ENCODE data around the gene NRGN. TPM values are rescaled to one million over a fixed set of nuclear protein-coding genes. Genes with fewer than 3 reads are reported as not detected.

The NRGN gene
- total RNA-seq: 1.0 and 9.6 TPM in 2 replicates

GRCh38 chr11:124739479-124740276 lies at the start of gene NRGN:
NRGN (plus strand) TSS chr11:124739942; CDS start chr11:124740085, 143 bp downstream.

GRCh38 chr11:124751741-124752470 lies 12.2 kb downstream of the NRGN start, which contains the start of gene VSIG2:
VSIG2 (minus strand) TSS chr11:124752255; CDS start chr11:124752137, 118 bp downstream.

DNA sequence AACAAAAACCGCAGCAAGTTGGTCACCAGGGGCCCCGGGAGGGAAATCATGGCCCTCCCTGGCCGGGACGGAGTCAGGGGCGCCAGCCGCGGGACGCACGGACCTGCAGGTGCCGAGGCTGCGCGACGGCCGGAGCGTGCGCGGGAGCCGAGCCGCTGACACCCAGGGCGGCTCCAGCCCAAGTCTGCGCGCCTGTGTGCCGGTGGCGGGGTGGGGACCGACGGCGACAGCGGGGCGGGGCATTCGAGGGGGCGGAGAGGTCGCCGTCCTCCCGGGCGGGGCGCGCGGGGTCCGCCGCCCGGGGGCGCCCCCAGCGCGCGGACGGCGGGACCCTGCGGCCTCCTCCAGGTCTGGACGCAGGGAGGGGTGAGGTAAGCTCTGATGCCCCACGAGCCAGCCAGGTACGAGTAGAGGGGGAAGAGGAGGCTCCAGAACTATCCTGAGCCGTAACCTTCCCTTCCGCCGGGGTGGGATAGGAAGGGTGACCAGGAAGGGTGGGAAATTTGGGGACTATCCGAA lies 22.4 kb downstream of the NRGN start, which contains the start of gene ESAM:
TSS of gene ESAM (minus strand) at position 186 of the 519 bp plus-strand sequence. CDS start at position 50, 136 bp downstream.

Other genes with a start within 250 kb of the NRGN start
- gene OR8B12, start 196.3 kb upstream of the NRGN start, total RNA-seq: not detected in 2 replicates
- not detected in 2 replicates for gene OR8A1, start 169.9 kb upstream of the NRGN start, total RNA-seq
- gene PANX3, start 128.5 kb upstream of the NRGN start, total RNA-seq: not detected in 2 replicates
- gene TBRG1, start 117.1 kb upstream of the NRGN start, total RNA-seq: 25.9 and 36.2 TPM in 2 replicates
- 15.6 and 28.3 TPM in 2 replicates for gene SIAE, start 66.2 kb upstream of the NRGN start, total RNA-seq
- gene SPA17, start 66.0 kb upstream of the NRGN start, total RNA-seq: 15.3 and 16.3 TPM in 2 replicates
- gene VSIG2, start 12.3 kb downstream of the NRGN start, total RNA-seq: 1.3 TPM in 1 of 2 replicates, not detected in the other
- 2.2 and 5.6 TPM in 2 replicates for gene ESAM, start 22.3 kb downstream of the NRGN start, total RNA-seq
- gene MSANTD2, start 60.5 kb downstream of the NRGN start, total RNA-seq: 6.1 and 8.8 TPM in 2 replicates
- 10.9 and 23.5 TPM in 2 replicates for gene ROBO3, start 125.5 kb downstream of the NRGN start, total RNA-seq
- gene ROBO4, start 157.9 kb downstream of the NRGN start, total RNA-seq: 0.80 and 5.8 TPM in 2 replicates
- not detected in 2 replicates for gene HEPN1, start 179.3 kb downstream of the NRGN start, total RNA-seq
- not detected in 2 replicates for gene HEPACAM, start 196.1 kb downstream of the NRGN start, total RNA-seq
- gene CCDC15, start 214.3 kb downstream of the NRGN start, total RNA-seq: 1.3 and 2.3 TPM in 2 replicates

Data from epithelial cell of alveolus of lung (primary cell).